Keratinocyte (primary cell): ENCODE measurements around the gene OR7G3.

Source experiments
- EZH2 ChIP-seq: IDR thresholded peaks from one replicate; pipeline ENCODE4 v1.6.1; 2012; ENCODE audit warnings: inconsistent platforms, mild to moderate bottlenecking, low read length, moderate library complexity
- TF ChIP-seq, protein P1 (sequence below), 3 experiments: IDR thresholded peaks in 1 of 3; conservative IDR thresholded peaks in 1 of 3; optimal IDR thresholded peaks in 1 of 3; 2 replicates in 2 of 3; 3 replicates in 1 of 3; pipeline versions ENCODE3 to v1.5.1; 2011; ENCODE audit warnings: low read length in 3 of 3, mild to moderate bottlenecking in 3 of 3, moderate library complexity in 2 of 3, control low read depth in 1 of 3, inconsistent platforms in 1 of 3; ENCODE audit not compliant: insufficient read depth in 2 of 3; ENCODE audit errors: extremely low read depth in 1 of 3

- TF ChIP-seq, protein P1, sequence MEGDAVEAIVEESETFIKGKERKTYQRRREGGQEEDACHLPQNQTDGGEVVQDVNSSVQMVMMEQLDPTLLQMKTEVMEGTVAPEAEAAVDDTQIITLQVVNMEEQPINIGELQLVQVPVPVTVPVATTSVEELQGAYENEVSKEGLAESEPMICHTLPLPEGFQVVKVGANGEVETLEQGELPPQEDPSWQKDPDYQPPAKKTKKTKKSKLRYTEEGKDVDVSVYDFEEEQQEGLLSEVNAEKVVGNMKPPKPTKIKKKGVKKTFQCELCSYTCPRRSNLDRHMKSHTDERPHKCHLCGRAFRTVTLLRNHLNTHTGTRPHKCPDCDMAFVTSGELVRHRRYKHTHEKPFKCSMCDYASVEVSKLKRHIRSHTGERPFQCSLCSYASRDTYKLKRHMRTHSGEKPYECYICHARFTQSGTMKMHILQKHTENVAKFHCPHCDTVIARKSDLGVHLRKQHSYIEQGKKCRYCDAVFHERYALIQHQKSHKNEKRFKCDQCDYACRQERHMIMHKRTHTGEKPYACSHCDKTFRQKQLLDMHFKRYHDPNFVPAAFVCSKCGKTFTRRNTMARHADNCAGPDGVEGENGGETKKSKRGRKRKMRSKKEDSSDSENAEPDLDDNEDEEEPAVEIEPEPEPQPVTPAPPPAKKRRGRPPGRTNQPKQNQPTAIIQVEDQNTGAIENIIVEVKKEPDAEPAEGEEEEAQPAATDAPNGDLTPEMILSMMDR (optimal IDR thresholded peaks at IDR 0.05 in 1 of 3, IDR thresholded peaks at IDR 0.05 in 1 of 3, conservative IDR thresholded peaks at IDR 0.05 in 1 of 3; ENCODE audit: extremely low read depth in 1 of 3, insufficient read depth in 2 of 3, low read length in 3 of 3) = no peak
- TF ChIP-seq EZH2 = no peak
Observed at GRCh38 chr19:9115307-9115813, 11.4 kb downstream of the OR7G3 start, which contains the start of gene OR7G1.
